GM12865 (cell line): ENCODE measurements around the gene PPCS.

Experiments
- DNase-seq: peaks from one replicate; pipeline ENCODE4 v3.0.0; 2010; ENCODE audit warnings: low read depth
- H3K4me3 ChIP-seq: 2 replicates; pipeline ENCODE4 v1.5.1; 2011; ENCODE audit warnings: mild to moderate bottlenecking, low read depth, low read length, control low read depth
- TF ChIP-seq, protein P1 (sequence below): IDR thresholded peaks from 2 replicates; pipeline ENCODE4 v1.5.1; 2011; ENCODE audit warnings: low read length, control low read depth, low read depth, inconsistent platforms; ENCODE audit not compliant: insufficient read depth; ENCODE audit errors: missing control alignments

PPCS gene

DNA sequence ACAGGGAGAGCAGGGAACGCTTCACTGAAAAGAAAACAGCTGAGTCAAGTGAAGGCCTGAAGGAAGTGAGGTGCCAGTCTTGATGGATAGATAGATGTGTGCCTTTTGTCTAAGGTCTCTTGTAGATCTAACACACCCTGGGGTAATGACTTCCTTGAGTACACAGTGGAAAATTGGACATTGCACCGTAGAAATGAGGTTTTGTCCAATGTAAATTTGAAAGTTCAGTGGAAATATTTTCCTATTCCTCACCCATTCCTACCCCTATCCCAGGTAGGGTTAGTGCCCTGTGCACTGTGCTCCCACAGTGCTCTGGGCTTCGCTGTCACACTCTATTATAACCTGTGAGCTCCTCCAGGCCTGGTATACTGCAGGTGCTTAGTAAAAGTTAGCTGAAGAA is 24.8 kb upstream of the PPCS start:
- TF ChIP-seq, protein P1, sequence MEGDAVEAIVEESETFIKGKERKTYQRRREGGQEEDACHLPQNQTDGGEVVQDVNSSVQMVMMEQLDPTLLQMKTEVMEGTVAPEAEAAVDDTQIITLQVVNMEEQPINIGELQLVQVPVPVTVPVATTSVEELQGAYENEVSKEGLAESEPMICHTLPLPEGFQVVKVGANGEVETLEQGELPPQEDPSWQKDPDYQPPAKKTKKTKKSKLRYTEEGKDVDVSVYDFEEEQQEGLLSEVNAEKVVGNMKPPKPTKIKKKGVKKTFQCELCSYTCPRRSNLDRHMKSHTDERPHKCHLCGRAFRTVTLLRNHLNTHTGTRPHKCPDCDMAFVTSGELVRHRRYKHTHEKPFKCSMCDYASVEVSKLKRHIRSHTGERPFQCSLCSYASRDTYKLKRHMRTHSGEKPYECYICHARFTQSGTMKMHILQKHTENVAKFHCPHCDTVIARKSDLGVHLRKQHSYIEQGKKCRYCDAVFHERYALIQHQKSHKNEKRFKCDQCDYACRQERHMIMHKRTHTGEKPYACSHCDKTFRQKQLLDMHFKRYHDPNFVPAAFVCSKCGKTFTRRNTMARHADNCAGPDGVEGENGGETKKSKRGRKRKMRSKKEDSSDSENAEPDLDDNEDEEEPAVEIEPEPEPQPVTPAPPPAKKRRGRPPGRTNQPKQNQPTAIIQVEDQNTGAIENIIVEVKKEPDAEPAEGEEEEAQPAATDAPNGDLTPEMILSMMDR, result no peak
- DNase-seq, result no peak
- H3K4me3 ChIP-seq, result no peak overlapping the region

DNA sequence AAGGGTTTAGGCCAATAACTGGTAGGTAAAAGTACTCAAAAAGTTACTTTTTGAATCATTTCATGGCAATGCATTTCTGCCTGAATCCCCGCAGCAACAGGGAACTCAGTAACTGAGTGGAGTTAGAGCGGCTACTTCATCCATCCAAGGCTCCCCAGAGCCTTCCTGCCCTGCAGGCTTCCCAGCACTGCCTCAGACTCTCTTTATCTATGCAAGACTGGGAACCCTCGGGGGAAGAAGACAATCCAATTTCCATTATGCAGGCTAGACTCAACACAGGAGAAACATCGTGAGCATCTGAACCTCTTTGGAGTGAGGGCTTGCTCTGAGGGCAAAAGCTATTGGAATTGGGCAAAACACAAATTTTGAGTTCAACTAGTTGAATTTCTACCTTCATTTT is 23.6 kb upstream of the PPCS start:
- DNase-seq, result no peak
- TF ChIP-seq, protein P1, result no peak
- H3K4me3 ChIP-seq, result no peak overlapping the region

DNA sequence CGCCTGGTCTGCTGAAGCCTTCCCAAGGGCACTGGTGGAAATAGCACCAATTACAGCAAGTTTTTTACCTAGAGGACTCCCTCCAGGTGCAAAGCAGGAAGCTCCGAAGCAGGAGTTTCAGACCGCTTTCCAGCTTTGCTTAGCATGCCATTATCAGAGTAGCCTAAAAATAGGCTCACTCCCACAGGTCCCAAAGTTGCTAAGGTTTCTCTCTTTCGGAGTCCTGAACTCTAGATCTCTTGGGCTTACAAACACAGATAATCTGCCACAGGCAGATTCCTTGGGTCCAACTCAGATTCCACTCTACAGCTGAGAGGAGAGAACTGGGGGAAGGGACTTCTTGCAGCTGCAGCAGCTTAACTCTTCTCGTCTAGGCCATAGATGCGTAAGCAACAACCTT is 23.0 kb upstream of the PPCS start:
- H3K4me3 ChIP-seq, result no peak overlapping the region
- DNase-seq, result no peak
- TF ChIP-seq, protein P1, result no peak

DNA sequence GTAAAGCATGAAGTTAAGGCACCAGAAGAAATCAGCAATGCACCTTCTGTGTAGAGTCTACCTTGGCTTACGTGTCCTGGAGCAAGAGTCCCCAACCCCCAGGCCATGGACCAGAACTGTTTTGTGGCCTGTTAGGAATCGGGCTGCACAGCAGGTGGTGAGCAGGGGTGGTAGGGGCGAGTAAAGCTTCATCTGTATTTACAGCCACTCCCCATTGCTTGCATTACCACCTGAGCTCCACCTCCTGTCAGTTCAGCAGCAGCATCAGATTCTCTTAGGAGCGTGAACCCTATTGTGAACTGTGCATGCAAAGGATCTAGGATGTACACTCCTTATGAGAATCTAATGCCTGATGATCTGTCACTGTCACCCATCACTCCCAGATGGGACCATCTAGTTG is 22.0 kb upstream of the PPCS start:
- H3K4me3 ChIP-seq, result no peak overlapping the region
- TF ChIP-seq, protein P1, result no peak
- DNase-seq, result no peak

DNA sequence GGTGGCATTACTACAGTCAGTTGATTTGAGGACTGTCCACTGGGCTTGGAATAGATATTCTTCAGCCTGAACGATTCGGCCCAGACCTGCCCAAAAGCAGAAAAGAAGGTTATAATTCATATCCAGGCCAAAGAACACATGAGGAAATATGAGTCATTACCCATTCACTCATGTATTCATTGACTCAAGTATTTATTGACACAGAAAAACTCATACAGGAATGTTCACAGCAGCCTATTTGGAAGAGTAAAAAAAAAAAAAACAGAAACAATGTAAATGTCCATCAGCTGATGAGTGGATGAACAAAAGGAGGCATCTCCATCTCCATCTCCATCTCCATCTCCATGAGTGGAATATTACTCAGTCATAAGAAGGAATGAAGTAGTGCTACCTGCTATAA is 16.4 kb upstream of the PPCS start:
- no peak overlapping the region for H3K4me3 ChIP-seq
- TF ChIP-seq, protein P1, result no peak
- no peak for DNase-seq

DNA sequence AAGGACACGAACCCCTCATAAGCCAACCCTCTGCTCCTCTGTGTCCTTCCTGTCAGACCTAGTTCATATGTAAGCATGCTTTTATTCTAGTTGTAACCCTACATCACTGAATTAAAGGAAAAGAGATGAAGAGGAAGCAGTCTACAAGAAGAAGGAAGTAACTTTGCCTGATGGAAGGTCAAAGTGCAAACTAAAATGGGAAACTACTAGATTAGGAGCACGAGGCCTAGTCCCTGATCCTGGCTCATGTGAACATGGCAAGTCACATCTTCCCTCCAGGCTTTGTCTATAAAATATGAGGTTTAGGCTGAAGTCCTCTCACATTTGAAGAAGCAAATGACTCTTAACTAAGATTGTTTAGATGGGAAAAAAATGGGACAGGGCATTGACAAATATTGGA is 13.7 kb upstream of the PPCS start:
- no peak for DNase-seq
- TF ChIP-seq, protein P1, result no peak
- no peak overlapping the region for H3K4me3 ChIP-seq

DNA sequence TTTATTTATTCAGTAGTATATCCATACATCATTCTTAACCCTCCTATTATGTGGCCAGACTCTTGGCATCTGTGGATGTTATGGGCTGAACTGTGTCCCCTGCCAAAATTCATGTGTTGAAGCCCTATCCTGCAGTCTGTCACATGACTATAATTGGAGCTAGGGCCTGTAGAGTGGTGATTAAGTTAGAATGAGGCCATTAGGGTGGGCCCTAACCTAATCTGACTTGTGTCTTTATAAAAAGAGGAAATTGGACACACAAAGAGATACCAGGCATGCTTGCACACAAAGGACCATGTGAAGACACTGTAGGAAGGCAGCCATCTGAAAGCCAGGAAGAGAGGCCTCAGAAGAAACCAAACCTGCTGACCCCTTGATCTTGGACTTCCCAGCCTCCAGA is 7.1 kb upstream of the PPCS start:
- no peak for DNase-seq
- no peak overlapping the region for H3K4me3 ChIP-seq
- TF ChIP-seq, protein P1, result no peak
